GM19467 (cell line): ENCODE data around the gene ARAP3.
A peak's percentile ranks its signal among the peaks of the same experiment; 100 is the strongest.

Experiments
- ATAC-seq: cut with Tn5 transposase; IDR thresholded peaks from one replicate; pipeline ENCODE4 v1.9.1; 2021; ENCODE audit warnings: mild to moderate bottlenecking, moderate library complexity; ENCODE audit not compliant: unreplicated experiment

The ARAP3 gene

GRCh38 chr5:141647242-141647641 lies 34.8 kb downstream of the ARAP3 start:
- no peak for ATAC-seq

- no peak for ATAC-seq
Measured at GRCh38 chr5:141646026-141646425, 36.0 kb downstream of the ARAP3 start.

DNA sequence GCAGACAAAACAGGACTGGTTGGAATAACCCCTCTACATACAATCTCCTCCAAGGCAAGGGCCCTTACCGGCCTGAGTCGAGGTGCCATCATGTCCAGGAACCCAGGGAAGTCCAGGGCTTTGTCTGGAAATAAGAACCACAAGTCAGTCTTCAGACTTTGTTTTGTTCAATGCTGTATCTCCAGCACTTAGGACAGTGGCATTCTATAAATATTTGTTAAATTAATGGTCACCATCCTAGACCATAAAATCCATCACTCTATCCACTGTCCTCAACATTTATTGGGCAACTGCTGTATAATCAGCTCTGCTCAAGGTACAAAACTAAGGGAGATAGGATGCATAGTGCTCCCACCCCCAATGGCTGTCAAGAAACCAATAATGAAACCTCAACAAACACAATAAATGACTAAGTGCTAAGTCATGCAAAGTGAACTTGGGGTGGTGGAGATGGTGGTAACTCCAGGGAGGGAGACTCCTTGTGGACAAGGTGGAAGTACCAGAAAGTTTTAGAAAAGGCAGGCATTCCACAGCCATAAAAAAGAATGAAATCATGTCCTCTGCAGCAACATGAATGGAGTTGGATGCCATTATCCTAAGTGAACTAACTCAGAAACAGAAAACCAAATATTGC lies 40.3 kb downstream of the ARAP3 start:
- ATAC-seq, result peak; percentile 46

DNA sequence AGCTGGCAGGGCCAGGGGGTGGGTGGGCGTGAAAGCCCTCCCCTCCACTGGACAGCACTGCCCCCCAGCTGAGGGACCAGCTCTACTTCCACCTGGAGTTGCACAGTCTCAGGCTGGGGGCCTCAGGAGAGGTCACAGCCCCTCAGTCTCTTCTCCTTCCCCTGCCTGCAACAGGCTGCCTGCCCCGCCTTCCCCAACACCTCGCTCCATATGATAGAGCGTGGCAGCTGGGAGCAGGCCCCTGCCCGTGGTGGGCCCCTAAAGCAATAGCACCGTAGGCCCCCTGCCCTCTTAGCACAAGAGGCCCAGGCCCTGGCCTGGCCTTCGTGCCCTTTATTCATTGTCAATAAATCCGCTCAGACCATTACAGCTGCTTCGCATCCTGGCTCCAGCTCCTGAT lies 41.3 kb downstream of the ARAP3 start:
- no peak for ATAC-seq

GRCh38 chr5:141640051-141640415 lies 42.0 kb downstream of the ARAP3 start:
- no peak for ATAC-seq

- ATAC-seq, result no peak
Measured at GRCh38 chr5:141639357-141640050, 42.5 kb downstream of the ARAP3 start.

- no peak for ATAC-seq
Measured at GRCh38 chr5:141638771-141639170, 43.3 kb downstream of the ARAP3 start.

DNA sequence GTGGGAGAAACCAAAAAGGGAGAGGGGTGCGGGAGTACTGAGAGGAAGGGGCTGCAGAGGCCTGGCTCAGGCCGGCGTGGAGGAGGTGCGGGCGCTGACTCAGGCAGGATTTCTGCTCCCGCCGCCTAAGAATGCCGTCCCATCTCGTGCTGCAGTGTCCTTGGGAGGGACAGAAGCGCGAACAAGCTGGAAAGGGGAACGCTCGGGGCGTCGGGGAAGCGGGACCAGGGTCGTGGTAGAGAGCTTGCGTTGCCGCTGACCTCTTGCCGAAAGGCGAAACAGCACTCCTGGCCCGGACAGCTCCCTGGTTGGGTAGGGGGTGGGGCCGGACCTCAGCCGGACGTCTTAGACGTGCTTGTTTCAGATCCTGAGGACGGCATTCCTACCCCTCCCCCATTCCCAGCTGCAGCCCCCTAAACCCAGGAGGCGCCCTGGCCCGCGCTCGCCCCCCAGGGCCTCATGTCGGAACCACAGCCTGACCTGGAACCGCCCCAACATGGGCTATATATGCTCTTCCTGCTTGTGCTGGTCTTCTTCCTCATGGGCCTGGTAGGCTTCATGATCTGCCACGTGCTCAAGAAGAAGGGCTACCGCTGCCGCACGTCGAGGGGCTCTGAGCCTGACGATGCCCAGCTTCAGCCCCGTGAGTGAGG lies 44.1 kb downstream of the ARAP3 start:
- ATAC-seq, result no peak

GRCh38 chr5:141637123-141637766 lies 44.8 kb downstream of the ARAP3 start:
- ATAC-seq, result peak; percentile 20

DNA sequence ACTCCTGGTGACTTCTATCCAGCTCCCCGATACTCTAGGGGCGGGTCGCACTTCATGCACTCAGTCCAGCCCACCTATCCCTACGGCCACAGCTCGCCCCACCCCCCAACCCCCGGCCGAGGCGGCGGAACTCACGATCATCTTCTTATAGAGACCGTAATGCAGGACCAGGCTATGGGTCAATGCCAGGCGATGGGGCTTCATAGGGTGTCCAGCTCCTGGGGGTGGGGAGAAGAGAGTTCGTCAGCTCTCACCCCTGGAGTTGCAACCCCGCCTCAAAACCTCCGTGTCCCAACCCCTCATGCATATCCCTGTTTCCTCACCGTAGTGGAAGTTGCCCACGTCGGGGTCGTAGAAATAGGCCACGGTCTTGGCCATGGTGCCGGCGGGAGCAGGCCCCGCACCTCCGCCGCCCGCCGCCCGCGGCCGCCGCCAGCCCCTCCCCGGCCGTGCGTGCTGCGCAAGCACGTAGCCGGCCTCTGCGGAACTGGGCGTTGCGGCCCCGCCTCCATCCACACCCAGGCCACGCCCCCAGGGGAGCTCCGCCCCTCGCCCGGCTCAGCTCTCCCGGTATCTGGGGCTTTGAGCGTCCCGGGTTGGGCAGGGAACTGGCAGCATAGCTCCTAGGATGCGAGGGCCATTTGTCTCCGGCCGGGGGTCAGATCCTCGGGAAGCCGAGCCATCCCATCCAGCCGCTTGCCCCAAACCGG lies 45.5 kb downstream of the ARAP3 start, which contains the start of the genes HDAC3 and RELL2:
Gene HDAC3 (minus strand): TSS at position 437 of the 710 bp plus-strand sequence. CDS start 59 bp downstream, at position 378.
Gene RELL2 (plus strand): TSS at position 585 of the 710 bp plus-strand sequence. CDS start 1,229 bp downstream, outside the sequence.
- peak; percentile 78 for ATAC-seq

DNA sequence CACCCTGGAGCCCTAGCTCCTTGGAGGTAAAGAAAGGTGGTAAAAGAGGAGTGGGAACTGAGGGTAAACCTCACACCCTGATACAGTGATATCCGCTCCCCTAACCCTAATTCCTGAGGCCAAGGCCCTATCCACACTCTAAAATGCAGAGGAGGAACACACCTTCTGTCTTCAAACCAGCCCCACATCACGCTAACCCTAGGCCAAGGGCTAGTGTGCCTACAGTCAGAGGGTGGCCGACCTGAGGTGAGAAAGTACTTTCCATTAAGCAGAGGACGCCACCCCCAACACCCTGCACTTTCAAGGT lies 46.0 kb downstream of the ARAP3 start:
- no peak for ATAC-seq

GRCh38 chr5:141635646-141636045 lies 46.4 kb downstream of the ARAP3 start:
- no peak for ATAC-seq

DNA sequence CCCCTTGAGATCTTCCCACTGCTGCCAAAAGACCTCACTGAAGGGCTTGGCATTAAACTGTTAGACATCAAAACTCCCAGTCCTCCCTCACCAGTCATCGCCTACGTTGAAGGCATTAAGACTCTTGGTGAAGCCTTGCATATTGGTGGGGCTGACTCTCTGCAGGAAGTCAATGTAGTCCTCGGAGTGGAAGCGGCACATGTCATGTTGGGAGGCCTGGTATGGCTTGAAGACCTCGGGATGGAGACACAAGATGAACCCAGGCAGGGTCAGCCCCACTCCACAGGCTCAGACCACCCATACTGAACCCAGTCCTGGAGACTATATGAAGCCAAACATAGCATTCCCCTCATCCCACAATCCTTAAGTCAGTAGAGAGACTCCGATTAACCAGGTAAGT lies 47.3 kb downstream of the ARAP3 start:
- ATAC-seq, result no peak

DNA sequence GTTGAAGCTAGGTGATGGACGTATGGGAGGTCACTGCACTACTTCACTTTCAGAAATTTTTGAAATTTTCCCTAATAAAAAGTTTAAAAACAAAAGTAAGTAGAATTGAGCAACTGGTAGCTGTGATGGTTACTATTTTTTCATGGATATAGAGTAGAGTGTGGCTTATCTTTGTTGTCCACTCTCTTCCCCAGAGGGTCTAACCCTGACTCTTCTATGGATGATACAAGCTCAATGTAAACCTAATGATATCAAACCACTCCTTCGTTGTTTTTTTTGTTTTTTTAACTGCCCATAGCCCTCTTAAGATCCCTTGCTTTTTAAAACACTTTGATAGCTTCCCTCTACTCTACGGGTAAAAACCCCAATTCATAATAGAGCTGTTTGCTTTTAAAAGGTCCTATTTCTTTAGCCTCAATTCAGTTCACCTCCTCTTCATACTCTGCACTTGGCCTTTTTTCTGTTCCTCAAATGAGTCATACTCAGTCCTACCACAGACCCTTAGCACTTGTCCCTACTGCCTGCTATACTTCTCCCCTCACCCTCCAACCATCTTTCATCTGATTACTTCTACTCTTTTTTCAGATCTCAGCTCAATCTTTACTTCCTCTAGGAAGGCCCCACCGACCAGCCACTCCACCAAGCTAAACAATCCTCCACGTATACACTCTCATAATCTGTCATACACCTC lies 48.0 kb downstream of the ARAP3 start:
- ATAC-seq, result peak; percentile 47

GRCh38 chr5:141632650-141633049 lies 49.4 kb downstream of the ARAP3 start:
- no peak for ATAC-seq

DNA sequence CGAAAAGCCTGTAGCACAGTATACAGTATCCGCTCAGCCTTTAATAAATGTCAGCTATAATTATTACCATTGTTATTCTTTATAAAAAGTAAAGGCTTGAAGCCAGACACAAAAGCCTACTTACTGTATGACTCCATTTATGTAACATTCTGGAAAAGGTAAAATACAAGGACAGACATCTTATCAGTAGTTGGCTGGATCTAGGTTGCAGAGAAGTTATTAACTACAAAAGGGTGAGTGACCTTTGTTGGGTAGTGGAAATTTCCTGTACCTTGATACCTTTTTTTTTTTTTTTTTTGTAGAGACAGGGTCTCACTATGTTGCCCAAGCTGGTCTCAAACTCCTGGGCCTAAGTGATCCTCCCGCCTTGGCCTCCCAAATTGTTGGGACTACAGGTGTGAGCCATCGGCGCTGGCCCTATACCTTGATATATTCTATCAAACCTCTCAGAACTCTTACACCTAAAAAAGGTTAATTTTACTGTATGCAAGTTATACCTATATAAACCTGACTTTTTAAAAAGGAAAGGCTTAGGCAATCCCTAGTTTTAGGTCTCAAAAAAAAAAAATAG lies 51.4 kb downstream of the ARAP3 start:
- ATAC-seq, result no peak

DNA sequence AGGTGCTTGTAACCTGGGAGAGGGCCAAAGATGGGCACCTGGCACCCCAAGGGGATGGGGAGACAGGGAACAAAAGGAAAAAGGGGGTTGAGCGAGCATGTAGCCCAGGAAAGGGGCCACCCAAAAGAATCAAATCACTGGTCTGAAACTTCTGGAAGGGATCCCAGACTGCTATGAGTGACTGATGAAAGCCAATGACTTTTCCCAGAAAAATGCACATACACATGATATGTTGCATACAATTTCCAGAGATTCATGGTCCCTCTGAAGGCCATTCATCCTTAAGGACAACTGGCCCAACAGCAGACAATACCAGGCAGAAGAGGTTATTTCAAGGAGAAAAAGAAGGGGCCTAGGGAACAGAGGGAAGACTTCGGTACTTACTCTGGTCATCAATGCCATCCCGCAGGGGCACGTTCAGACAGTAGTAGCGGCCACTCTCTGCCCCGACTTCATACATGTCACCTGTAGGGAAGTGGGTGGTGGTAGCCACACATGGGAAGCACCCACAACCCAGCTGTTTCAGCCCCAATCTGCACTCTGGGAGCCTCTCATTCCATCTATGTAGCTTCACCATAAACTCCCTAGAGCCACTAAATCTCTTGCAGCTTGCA lies 53.7 kb downstream of the ARAP3 start:
- ATAC-seq, result no peak

- no peak for ATAC-seq
Measured at GRCh38 chr5:141623611-141624010, 58.4 kb downstream of the ARAP3 start.

DNA sequence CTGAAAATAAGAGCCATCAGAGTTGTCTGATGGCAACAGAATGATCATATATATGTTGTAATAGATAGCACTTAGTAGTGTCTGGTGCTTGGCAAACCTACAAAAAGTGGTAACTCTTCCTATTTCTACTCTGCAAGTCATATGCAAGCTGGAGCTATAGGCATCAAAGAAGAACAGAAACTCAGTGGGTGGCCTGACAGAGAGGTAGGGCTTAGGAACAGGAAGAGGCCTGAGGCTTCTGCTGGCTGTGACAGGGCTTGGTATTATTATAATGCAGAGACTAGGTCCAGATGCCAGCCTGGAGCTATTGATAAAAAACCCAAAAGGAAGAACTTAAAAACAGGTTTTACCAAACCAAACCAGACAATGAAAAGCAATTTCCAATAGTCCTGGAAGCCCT lies 58.8 kb downstream of the ARAP3 start:
- ATAC-seq, result no peak
